ENCODE measurements around the gene DLL4.

The DLL4 gene

DNA sequence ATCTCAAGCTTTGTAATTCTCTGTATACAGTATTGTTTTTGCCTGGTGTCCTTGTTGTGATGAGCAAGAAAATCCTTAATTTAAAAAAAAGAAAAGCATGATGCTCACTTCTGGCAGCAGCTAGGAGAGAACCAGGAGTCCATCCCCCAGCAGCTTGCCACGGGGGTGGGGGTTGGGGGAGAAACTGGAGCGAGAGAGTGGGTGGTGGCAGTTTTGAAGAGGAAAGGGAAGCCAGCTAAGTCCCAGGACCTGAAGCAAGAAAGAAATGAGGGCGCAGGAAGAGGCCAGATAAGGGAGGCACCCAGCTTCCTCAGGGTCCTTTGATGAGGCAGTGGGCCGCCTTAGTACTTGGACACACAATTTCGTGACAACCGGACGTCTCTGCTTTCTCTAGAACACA lies 47.7 kb downstream of the DLL4 start:
- Mint-ChIP-seq H3K9me3 (no peaks in the 10 kb centered on the region), H3K27ac (no peak overlapping the region), H3K27me3 (ENCODE audit: low read depth) (no peaks in the 10 kb centered on the region), H3K4me3 (no peak overlapping the region), H3K4me1 (peaks cover 6% of the 10 kb centered on the region), H3K36me3 (ENCODE audit: low read depth) (peaks cover 50% of the 10 kb centered on the region)
- TF ChIP-seq, protein P1, sequence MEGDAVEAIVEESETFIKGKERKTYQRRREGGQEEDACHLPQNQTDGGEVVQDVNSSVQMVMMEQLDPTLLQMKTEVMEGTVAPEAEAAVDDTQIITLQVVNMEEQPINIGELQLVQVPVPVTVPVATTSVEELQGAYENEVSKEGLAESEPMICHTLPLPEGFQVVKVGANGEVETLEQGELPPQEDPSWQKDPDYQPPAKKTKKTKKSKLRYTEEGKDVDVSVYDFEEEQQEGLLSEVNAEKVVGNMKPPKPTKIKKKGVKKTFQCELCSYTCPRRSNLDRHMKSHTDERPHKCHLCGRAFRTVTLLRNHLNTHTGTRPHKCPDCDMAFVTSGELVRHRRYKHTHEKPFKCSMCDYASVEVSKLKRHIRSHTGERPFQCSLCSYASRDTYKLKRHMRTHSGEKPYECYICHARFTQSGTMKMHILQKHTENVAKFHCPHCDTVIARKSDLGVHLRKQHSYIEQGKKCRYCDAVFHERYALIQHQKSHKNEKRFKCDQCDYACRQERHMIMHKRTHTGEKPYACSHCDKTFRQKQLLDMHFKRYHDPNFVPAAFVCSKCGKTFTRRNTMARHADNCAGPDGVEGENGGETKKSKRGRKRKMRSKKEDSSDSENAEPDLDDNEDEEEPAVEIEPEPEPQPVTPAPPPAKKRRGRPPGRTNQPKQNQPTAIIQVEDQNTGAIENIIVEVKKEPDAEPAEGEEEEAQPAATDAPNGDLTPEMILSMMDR (IDR thresholded peaks at IDR 0.05; ENCODE audit: unreplicated experiment in 3 of 3) = no peak

DNA sequence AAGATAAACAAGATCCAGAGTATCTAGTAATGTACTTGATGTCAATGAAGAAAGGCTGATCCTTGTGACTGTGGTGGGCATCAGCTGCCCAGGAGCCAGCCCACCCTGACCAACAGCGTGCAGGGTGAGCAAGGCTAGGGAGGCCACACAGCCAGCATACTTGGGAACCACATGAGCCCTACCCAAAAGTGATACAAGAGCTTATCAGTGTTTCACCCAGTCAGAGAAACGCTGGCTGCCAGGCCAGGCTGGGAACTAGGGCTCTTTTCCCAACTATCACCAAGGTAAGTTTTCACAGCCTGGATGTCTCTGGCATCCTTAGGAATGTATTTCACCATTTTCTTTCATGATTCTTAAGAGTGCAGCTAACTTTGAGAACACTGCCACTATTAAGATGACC lies 49.0 kb downstream of the DLL4 start:
- Mint-ChIP-seq H3K4me1 (no peaks in the 10 kb centered on the region), H3K36me3 (ENCODE audit: low read depth) (peaks cover 62% of the 10 kb centered on the region), H3K4me3 (no peak overlapping the region), H3K27ac (no peak overlapping the region), H3K27me3 (ENCODE audit: low read depth) (no peaks in the 10 kb centered on the region), H3K9me3 (no peaks in the 10 kb centered on the region)
- TF ChIP-seq, protein P1 (IDR thresholded peaks at IDR 0.05; ENCODE audit: unreplicated experiment in 3 of 3) = no peak

DNA sequence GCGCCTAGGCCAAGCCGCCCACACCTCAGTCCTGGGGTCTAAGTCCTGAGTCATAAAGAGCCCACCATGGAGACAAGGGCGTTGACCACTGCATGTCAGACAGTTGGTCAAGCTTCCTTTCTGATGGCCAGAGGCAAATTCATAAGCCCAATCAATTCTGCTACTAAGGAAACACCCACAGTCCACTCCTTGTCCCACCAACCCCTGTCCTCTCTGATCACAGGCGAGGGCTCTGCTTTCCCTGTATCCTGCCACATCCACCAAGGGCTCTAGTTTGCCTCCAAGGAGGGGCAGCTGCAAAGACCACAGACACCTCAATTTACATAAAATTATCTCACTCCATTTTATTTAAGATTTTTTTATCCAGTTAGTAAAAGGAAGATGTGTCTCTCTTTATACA lies 49.4 kb downstream of the DLL4 start:
- no peak overlapping the region for H3K27ac Mint-ChIP-seq
- H3K4me1 Mint-ChIP-seq = no peaks in the 10 kb centered on the region
- no peaks in the 10 kb centered on the region for H3K27me3 Mint-ChIP-seq (ENCODE audit: low read depth)
- H3K4me3 Mint-ChIP-seq = no peak overlapping the region
- H3K36me3 Mint-ChIP-seq (ENCODE audit: low read depth) = peaks cover 66% of the 10 kb centered on the region
- TF ChIP-seq, protein P1 (IDR thresholded peaks at IDR 0.05; ENCODE audit: unreplicated experiment in 3 of 3) = no peak
- H3K9me3 Mint-ChIP-seq = no peaks in the 10 kb centered on the region

DNA sequence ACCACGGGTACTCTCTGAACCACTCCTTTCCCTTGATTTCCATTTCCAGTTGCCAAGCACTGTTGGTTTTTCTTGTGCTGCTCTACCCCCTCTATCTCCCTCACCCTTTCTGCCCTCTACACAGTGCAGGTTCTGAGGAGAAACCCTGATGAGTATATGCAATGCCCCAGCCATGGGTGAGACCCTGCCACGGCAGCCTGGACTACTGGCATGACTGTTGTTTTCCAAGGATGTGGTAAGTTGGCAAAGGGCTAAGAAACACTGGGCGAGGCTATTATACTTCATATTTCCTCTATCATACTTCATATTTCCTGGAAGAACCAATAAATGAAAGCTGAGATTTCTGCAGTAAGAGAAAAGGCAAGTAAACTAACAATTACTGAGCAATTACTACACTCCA lies 52.0 kb downstream of the DLL4 start:
- no peaks in the 10 kb centered on the region for H3K27me3 Mint-ChIP-seq (ENCODE audit: low read depth)
- no peak overlapping the region for H3K27ac Mint-ChIP-seq
- H3K36me3 Mint-ChIP-seq (ENCODE audit: low read depth) = peaks cover 85% of the 10 kb centered on the region
- H3K4me3 Mint-ChIP-seq = no peak overlapping the region
- no peaks in the 10 kb centered on the region for H3K9me3 Mint-ChIP-seq
- TF ChIP-seq, protein P1 (IDR thresholded peaks at IDR 0.05; ENCODE audit: unreplicated experiment in 3 of 3) = no peak
- H3K4me1 Mint-ChIP-seq = peaks cover 10% of the 10 kb centered on the region

DNA sequence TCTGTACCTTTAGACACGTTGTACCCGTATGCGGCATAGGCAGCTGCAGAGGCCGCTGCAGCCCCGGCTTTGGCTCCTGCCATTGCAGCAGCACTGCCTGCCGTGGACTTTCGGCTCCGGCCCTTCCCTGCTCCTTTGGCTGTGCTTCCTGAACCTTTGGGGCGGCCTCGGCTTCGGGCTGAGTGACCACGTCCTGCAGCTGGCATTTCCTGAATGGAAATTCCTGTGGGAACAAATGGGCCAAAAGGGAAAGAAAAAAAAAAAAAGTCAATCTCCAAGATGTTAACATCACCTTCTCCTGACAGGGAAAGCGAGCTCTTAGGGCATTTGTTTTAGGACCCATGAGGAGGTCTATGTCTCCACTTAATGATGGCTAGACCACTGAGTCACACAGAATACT lies 53.7 kb downstream of the DLL4 start:
- Mint-ChIP-seq H3K27ac (no peak overlapping the region), H3K4me3 (no peak overlapping the region), H3K9me3 (no peaks in the 10 kb centered on the region), H3K36me3 (ENCODE audit: low read depth) (peaks cover 83% of the 10 kb centered on the region), H3K4me1 (peaks cover 21% of the 10 kb centered on the region), H3K27me3 (ENCODE audit: low read depth) (no peaks in the 10 kb centered on the region)
- TF ChIP-seq, protein P1 (IDR thresholded peaks at IDR 0.05; ENCODE audit: unreplicated experiment in 3 of 3) = no peak

DNA sequence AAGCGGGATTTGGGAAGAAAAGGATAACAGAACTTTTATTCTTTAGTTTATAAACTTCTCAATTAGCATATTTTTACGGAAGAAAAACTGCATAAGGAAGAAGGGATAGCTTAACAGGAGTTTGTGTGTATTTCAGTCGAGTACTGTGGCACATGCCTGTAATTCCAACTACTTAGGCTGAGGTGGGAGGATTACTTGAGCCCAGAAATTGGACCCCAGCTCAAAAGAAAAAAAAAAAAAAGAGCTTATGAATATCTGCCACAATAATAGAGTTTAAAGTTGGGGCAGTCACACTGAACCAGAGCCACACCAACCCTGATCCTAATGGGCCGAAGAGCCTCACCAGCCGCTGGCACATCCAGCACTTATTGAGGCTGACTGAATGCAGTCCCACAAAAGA lies 55.3 kb downstream of the DLL4 start:
- H3K27me3 Mint-ChIP-seq (ENCODE audit: low read depth) = no peaks in the 10 kb centered on the region
- TF ChIP-seq, protein P1 (IDR thresholded peaks at IDR 0.05; ENCODE audit: unreplicated experiment in 3 of 3) = no peak
- peaks cover 21% of the 10 kb centered on the region for H3K4me1 Mint-ChIP-seq
- no peak overlapping the region for H3K4me3 Mint-ChIP-seq
- no peaks in the 10 kb centered on the region for H3K9me3 Mint-ChIP-seq
- peaks cover 80% of the 10 kb centered on the region for H3K36me3 Mint-ChIP-seq (ENCODE audit: low read depth)
- no peak overlapping the region for H3K27ac Mint-ChIP-seq

Data from nephron (organoid).